Activated CD4-positive, CD25-positive, alpha-beta regulatory T cell (primary cell): ENCODE data around the gene ASB8.
A peak's percentile ranks its signal among the peaks of the same experiment; 100 is the strongest.

ENCODE experiments used
- DNase-seq, 4 experiments: peaks; one replicate each; lab custom pipeline; 2025; lab: John Stamatoyannopoulos, UW

The ASB8 gene

DNA sequence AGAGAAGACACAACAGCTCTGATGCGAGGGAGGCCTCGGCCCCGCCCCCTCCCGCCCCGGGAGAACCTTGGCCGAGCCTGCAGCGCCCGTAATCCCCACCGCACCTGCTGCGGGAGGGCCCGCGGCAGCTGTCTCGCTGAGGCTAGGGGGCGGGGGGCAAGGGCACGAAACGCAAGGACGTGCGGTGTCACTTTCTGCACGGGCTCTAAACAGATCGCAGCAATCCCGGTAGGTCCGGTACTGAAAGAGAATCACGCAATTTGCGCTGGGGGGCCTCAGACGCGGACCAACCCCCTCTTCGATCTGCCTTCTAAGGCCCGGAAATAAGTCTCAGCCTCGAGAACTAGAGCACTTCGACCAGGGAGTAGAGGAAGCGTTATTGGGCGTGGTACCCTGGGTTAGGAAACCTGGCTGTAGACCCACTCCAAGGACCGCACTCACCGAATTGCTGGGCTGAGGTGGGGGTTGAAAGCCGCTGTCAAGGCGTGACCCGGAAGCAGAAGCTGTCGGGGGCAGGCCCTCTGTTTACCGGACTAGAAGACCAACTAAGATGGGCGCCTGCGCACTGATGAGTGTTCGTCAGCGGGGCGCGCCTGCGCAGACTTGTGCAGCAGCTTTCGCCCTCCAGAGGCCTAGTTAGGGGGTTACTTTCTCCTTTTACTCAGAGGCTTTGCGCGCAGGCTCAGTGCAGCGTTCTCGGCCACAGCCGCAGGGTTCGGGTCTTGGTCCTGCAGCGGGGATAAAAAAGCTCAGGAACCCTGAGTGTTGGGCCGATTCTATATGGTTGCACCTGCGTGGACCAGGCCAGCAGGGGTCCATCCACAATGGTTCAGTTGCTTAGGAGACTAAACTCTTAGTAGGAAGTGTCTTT lies at the start of gene ASB8:
Gene ASB8, minus strand, starts transcription at position 498 of the 871 bp plus-strand sequence. CDS start 4,019 bp downstream, outside the sequence.
- DNase-seq: peak; percentile 97 to 99 (median 98)

GRCh38 chr12:48203192-48203591 lies 45.9 kb upstream of the ASB8 start, which contains the start of gene OR10AD1:
Gene OR10AD1 (minus strand): TSS chr12:48203292. CDS start chr12:48203292, 0 bp downstream.
- no peak for DNase-seq

DNA sequence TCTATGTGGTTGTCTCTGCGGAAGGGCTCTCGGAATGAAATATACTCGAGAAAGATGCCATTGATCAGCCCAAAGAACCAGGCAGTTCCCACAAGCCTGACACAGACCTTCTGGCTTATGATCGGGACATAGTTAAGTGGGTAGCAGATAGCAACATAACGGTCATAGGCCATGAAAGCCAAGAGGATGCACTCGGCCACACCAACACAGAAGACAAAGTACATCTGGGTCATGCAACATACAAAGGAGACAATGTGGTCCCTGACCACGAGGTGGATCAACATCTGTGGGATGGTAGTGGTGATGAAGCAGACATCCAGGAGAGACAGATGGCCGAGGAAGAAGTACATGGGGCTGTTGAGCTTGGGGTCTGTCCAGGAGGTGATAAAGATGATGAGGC lies 45.5 kb upstream of the ASB8 start:
- no peak for DNase-seq

DNA sequence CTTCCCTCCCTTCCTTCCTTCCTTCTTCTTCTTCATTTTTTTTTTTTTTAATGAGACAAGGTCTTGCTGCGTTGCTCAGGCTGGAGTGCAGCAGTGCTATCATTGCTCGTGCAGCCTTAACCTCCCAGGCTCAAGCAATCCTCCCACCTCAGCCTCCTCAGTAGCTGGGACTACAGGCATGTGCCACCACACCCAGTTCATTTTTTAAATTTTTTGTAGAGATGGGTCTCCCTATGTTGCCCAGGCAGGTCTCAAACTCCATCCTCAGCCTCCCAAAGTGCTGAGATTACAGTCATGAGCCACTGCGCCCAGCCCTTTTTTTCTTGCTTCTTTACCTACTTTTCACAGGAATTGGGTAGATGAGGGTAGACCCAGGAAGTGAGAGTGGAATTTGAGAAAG lies 44.2 kb upstream of the ASB8 start:
- no peak for DNase-seq

GRCh38 chr12:48201091-48201490 lies 43.8 kb upstream of the ASB8 start:
- no peak for DNase-seq

DNA sequence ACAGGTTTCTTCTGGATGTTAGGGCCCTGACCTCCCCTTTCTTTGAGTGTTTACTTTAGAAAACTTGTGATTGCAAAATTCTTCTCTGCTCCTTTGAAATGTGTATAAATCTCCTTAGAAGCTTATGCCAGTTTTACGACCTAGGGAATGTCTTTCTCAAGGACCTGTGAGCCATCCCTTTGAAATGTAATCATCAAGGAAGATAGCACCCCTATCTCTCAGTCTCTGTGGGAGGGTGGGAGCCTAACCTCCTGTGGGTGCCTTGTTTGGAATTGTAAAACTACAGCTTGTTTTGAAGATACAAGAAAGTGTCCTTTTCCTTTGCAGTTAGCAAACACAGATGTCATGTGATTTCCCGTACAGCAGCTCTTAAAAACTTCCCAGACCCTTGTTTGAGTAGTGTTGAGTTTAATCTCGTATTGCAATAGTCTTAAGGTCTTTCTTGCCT lies 42.5 kb upstream of the ASB8 start:
- no peak for DNase-seq

GRCh38 chr12:48198985-48199384 lies 41.7 kb upstream of the ASB8 start:
- DNase-seq: no peak

- peak in 2 of 4 experiments; percentile 24 to 29 for DNase-seq
Measured at GRCh38 chr12:48198672-48198971, 41.3 kb upstream of the ASB8 start.

- peak; percentile 71 to 77 (median 74) for DNase-seq
Measured at GRCh38 chr12:48197971-48198671, 40.8 kb upstream of the ASB8 start.

GRCh38 chr12:48197549-48197970 lies 40.2 kb upstream of the ASB8 start:
- no peak for DNase-seq

DNA sequence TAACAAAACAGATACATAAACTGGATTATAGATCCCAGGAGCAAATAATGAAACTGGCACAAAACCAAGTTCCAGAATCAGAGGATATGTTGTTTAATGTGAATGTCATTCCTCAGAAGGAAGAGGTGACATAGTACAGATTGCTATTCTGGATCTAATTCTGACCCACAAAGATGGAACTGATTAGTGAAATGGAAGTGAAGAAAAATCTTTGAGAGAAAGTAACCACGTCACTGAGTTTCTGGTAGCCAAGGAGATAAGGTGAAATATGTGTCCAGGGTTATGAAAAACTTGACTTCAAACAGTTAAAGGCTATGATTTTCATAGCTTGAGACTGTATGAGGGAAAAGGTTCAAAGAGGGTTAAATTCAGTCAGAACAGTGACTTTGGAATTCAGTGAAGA lies 37.5 kb upstream of the ASB8 start:
- no peak for DNase-seq

- DNase-seq: no peak
Measured at GRCh38 chr12:48193623-48194022, 36.3 kb upstream of the ASB8 start.

DNA sequence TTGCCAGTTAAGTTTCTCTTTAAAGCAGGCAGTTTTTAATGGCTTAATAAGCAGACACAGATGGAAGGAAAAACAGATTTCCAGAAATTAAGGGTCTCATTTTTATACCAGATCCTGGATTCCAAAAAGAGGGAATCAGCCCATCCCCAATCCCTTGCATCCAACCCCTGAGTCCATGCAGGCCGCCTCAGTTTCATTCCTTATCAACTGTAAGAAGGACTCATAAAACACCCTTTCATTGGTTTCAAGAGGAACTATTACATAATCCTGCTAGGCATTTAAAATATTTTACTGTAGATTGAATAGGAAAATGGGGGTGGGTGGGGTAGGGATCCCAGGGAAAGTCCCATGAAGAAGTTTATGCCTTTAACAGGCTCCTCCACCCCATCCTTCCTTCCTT lies 35.5 kb upstream of the ASB8 start:
- DNase-seq: no peak

DNA sequence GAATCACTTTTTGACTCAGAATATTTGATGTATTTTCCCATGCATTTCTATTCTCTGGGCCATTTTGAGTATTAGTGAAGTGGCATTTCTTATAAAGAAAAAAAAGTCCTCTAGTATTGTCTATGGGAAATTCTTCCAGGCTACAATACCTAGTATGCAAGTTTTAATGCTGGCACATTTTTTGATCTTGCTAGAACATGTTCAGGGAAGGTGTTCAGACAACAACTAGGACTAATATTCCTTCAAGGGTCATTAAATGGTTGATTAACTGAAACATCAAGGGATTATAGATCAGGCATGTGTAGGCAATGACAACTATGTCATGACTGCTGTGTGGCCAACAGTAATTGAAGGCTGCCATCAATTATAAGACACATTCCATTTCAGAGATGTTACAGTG lies 33.8 kb upstream of the ASB8 start:
- DNase-seq: no peak

DNA sequence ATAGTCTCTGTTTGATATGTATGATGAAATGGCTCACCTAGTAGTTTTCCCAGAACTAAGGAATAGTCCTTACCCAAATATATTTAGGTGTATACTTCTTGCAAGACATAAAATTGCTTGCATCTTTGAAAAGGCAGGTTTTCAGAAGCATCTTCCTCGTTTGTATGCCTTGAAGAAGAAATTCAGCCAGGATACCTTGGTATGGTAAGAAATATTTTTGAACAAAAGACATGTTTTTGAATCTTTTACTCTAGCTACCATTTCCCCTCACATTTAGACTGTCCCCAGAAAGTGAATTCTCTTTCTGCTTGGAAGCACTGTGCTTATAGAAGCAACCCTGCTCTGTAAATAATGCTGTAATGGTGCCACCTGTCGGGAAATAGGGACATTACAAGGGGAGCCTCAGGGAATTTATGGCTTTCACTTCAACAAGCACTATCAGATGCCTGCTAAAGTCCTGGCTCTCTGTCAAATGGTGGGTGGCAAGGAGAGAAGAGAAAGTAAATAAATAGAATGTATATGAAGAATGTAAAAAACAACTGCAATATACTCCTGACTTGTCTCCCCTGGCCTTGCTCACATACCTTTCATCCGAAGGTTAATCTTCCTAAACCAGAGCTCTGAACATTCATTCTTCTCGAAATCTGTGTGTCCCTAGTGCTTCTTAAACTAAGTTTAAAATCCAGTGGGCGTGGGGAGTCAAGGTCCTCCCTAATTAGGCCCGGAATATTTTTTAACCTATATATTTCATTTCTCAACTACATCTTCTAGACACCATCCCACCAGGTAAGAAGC lies 32.2 kb upstream of the ASB8 start:
- DNase-seq: peak; percentile 14 to 61 (median 48)

- no peak for DNase-seq
Measured at GRCh38 chr12:48187916-48188695, 30.8 kb upstream of the ASB8 start.

DNA sequence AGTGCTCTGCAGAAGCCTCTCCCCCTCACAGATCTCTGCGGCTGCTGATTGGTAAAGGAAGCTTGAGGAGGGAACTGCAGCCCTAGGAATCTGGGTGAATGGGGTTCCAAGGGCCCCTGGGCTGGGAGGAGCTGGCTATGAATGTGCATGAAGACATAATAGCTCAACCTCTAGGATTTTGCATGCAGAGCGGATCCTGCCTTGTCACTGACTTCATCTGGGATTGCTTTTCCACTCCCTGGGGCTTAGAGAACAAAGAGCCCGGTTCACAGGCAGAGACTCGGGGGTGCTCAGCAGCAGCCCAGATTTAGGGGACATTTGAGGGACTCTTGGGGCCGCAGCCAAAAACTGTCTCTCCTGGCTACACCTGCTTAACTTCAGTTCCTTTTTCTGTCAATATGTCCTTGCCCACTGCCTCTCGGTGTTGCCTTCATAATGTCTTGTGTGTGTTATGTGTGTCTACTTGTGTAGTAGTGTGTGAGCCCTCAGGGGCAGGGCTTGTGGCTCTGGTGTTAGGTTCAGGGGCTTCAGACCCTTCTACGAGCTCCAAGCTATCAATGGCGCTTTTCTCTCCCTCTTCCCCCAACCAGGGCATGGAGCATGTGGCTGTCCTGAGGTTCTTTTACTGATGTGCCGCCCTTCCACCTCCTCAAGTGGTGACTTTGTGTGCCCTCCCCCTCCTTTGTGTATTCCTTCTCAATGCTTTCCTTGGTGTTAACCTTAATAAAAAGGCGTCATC lies 28.0 kb upstream of the ASB8 start:
- DNase-seq: no peak

GRCh38 chr12:48184549-48184922 lies 27.2 kb upstream of the ASB8 start:
- DNase-seq: no peak

DNA sequence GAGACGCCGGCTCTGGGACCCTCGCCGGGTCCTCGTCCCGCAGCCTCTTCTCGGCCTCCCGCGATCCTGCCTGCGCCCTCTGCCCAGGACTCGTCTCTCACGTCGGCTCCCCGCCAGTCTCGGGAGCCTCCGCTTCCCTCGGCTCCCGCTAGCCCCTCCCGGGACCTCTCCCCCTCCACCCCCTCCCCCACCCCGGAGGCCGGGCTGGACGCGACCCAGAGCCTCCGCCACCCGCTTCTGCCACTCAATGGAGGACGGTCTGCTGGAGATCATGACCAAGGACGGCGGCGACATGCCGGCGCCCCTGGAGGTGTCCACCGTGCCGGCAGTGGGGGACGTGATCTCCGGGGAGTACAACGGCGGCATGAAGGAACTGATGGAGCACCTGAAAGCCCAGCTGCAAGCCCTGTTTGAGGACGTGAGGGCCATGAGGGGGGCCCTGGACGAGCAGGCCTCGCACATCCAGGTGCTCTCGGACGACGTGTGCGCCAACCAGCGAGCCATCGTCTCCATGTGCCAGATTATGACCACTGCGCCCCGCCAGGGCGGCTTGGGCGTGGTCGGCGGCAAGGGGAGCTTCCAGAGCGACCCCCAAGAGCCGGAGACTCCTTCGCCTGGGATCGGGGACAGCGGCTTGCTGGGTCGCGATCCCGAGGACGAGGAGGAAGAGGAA lies 26.7 kb upstream of the ASB8 start:
- DNase-seq: no peak
